NOMO-1 treated with dmso at 0.1 percent for 144 hours (cell line): ENCODE data around the gene TBATA.

Experiments
- DNase-seq: peaks from one replicate; lab custom pipeline; 2025; ENCODE audit not compliant: unreplicated experiment; lab: John Stamatoyannopoulos, UW

The TBATA gene

GRCh38 chr10:70809011-70809611, 23.9 kb upstream of the TBATA start:
- no peak for DNase-seq

- DNase-seq = no peak
Measured at GRCh38 chr10:70807556-70807955, 22.4 kb upstream of the TBATA start.

- no peak for DNase-seq
Measured at GRCh38 chr10:70806841-70807240, 21.7 kb upstream of the TBATA start.

GRCh38 chr10:70805619-70806215, 20.5 kb upstream of the TBATA start:
- DNase-seq = no peak

- DNase-seq = no peak
Measured at GRCh38 chr10:70804421-70804808, 19.2 kb upstream of the TBATA start.

- no peak for DNase-seq
Measured at GRCh38 chr10:70803775-70804420, 18.7 kb upstream of the TBATA start.

GRCh38 chr10:70801854-70802253, 16.7 kb upstream of the TBATA start:
- DNase-seq = no peak

- DNase-seq = no peak
Measured at GRCh38 chr10:70799124-70799523, 13.9 kb upstream of the TBATA start.

GRCh38 chr10:70797840-70798239, 12.7 kb upstream of the TBATA start:
- DNase-seq = no peak

- no peak for DNase-seq
Measured at GRCh38 chr10:70795613-70796012, 10.4 kb upstream of the TBATA start.

GRCh38 chr10:70791386-70792039, 6.3 kb upstream of the TBATA start:
- no peak for DNase-seq

GRCh38 chr10:70786799-70787415, 1.7 kb upstream of the TBATA start:
- no peak for DNase-seq

- no peak for DNase-seq
Measured at GRCh38 chr10:70784471-70784870, 706 bp downstream of the TBATA start.

- no peak for DNase-seq
Measured at GRCh38 chr10:70784016-70784415, 1.2 kb downstream of the TBATA start.

GRCh38 chr10:70782746-70783680, 2.2 kb downstream of the TBATA start:
- DNase-seq = no peak

GRCh38 chr10:70782086-70782745, 3.0 kb downstream of the TBATA start:
- DNase-seq = no peak

- DNase-seq = no peak
Measured at GRCh38 chr10:70781461-70782051, 3.6 kb downstream of the TBATA start.

- DNase-seq = no peak
Measured at GRCh38 chr10:70780772-70781171, 4.4 kb downstream of the TBATA start.

- DNase-seq = no peak
Measured at GRCh38 chr10:70780370-70780760, 4.8 kb downstream of the TBATA start.
